HEK293 (cell line): Measurements from ENCODE around the gene RHBDF2.

ENCODE experiments used
- BCL11A ChIP-seq: fragments of 450-650 bp; formaldehyde crosslinking; IDR thresholded peaks from 2 replicates; pipeline ENCODE4 v1.5.1; 2016; ENCODE audit warnings: low read depth, missing biosample characterization, missing genetic modification characterization
- CTCF ChIP-seq: fragments of 450-650 bp; formaldehyde crosslinking; IDR thresholded peaks from 2 replicates; pipeline ENCODE4 v1.5.1; 2016; ENCODE audit warnings: missing biosample characterization, missing genetic modification characterization
- ELK4 ChIP-seq: IDR thresholded peaks from 2 replicates; pipeline ENCODE4 v1.6.1; 2011; ENCODE audit warnings: mild to moderate bottlenecking, low read depth, low read length, borderline replicate concordance
- GLI2 ChIP-seq: fragments of 450-650 bp; formaldehyde crosslinking; IDR thresholded peaks from 2 replicates; pipeline ENCODE4; 2017; ENCODE audit warnings: missing biosample characterization, missing genetic modification characterization, low read depth, borderline replicate concordance
- GLI4 ChIP-seq: fragments of 450-650 bp; formaldehyde crosslinking; IDR thresholded peaks from 2 replicates; pipeline ENCODE4 v1.5.1; 2016; ENCODE audit warnings: missing biosample characterization, missing genetic modification characterization
- HOXC10 ChIP-seq: sonication (generic); formaldehyde crosslinking; IDR thresholded peaks from 2 replicates; pipeline ENCODE4 v1.8.1; 2023; ENCODE audit warnings: mild to moderate bottlenecking, missing genetic modification reagents
- PBX3 ChIP-seq: sonication (generic); formaldehyde crosslinking; IDR thresholded peaks from 2 replicates; pipeline ENCODE4 v1.8.1; 2022; ENCODE audit warnings: mild to moderate bottlenecking, moderate library complexity, missing genetic modification reagents
- REST ChIP-seq: fragments of 450-650 bp; formaldehyde crosslinking; IDR thresholded peaks from 2 replicates; pipeline ENCODE4 v1.5.1; 2016; ENCODE audit warnings: missing biosample characterization, missing genetic modification characterization
- TCF7L2 ChIP-seq: IDR thresholded peaks from 2 replicates; pipeline ENCODE4 v1.6.1; 2011; ENCODE audit warnings: low read depth, mild to moderate bottlenecking, inconsistent platforms, low read length, moderate library complexity, borderline replicate concordance
- TSHZ1 ChIP-seq: fragments of 450-650 bp; formaldehyde crosslinking; IDR thresholded peaks from 2 replicates; pipeline ENCODE4 v1.5.1; 2016; ENCODE audit warnings: missing biosample characterization, missing genetic modification characterization, borderline replicate concordance
- ZNF311 ChIP-seq: fragments of 450-650 bp; formaldehyde crosslinking; IDR thresholded peaks from 2 replicates; pipeline ENCODE4 v1.5.1; 2017; ENCODE audit warnings: missing biosample characterization, missing genetic modification characterization, borderline replicate concordance
- ZNF426 ChIP-seq: fragments of 450-650 bp; formaldehyde crosslinking; IDR thresholded peaks from 2 replicates; pipeline ENCODE4 v1.5.1; 2017; ENCODE audit warnings: missing biosample characterization, missing genetic modification characterization, mild to moderate bottlenecking, inconsistent platforms, moderate library complexity
- ZNF544 ChIP-seq: fragments of 450-650 bp; formaldehyde crosslinking; IDR thresholded peaks from 2 replicates; pipeline ENCODE4 v1.5.0; 2017; ENCODE audit warnings: missing biosample characterization, missing genetic modification characterization
- ZNF658 ChIP-seq: fragments of 450-650 bp; formaldehyde crosslinking; IDR thresholded peaks from 2 replicates; pipeline ENCODE4; 2016; ENCODE audit warnings: missing biosample characterization, missing genetic modification characterization

- no peak for TF ChIP-seq ZNF311
- no peak for TF ChIP-seq TCF7L2
- TF ChIP-seq TSHZ1: no peak
- no peak for TF ChIP-seq GLI2 (tag by site-specific recombination)
- TF ChIP-seq CTCF (tag by site-specific recombination): no peak
- no peak for TF ChIP-seq ZNF426 (tag by site-specific recombination)
- TF ChIP-seq ZNF544 (tag by site-specific recombination): no peak
- TF ChIP-seq BCL11A (tag by site-specific recombination): no peak
- no peak for TF ChIP-seq PBX3
- TF ChIP-seq HOXC10 (CRISPR knock-in tag): no peak
- TF ChIP-seq REST (tag by site-specific recombination): no peak
- no peak for TF ChIP-seq ELK4
- no peak for TF ChIP-seq GLI4 (tag by site-specific recombination)
- TF ChIP-seq ZNF658: no peak
Measured at GRCh38 chr17:76453431-76453743, 47.8 kb downstream of the RHBDF2 start.
